Measurements from ENCODE around the gene CD300E. TPM values are rescaled to one million over a fixed set of nuclear protein-coding genes. Genes with fewer than 3 reads are reported as not detected.

CD300E gene
- total RNA-seq, 1 experiment from 2014 or later: not detected

DNA sequence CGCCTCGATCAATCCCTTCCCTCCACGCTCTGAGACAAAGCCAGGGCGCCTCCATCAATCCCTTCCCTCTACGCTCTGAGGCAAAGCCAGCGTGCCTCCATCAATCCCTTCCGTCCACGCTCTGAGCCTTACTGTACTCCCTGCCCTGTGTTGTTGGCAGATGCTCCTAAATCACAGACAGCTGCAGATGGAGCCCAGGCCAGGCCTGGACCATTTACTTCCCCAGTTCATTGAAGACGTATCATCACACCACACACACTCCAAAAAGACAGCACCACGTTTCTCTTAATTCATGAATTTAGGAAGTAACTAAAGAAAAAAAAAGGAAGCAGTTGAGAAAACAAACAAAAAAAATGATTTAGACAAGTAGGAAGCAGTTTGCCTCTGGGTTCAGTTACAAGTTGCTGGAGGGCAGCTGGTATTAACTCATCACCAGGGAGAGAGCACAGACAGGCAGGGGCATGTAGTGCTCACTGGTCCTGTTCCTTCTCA is 24.0 kb downstream of the CD300E start:
- Histone ChIP-seq H3K9me3 (ENCODE audit: control insufficient read depth in 1 of 2, insufficient read depth in 1 of 2, low read depth in 1 of 2, low read length in 2 of 2) (no peaks in the 10 kb centered on the region), H3K4me1 (ENCODE audit: control insufficient read depth in 1 of 2, insufficient read depth in 2 of 2, low read length in 2 of 2) (no peaks in the 10 kb centered on the region), H3K4me3 (replicated peaks in 1 of 2; ENCODE audit: low read depth in 1 of 2, low read length in 2 of 2) (no peak overlapping the region), H2AFZ (ENCODE audit: low read depth, low read length, poor library complexity, severe bottlenecking) (no peak overlapping the region), H4K20me1 (ENCODE audit: insufficient read depth) (no peaks in the 10 kb centered on the region), H3K9me2 (ENCODE audit: insufficient read depth) (no peaks in the 10 kb centered on the region), H3K27ac (ENCODE audit: low read depth, low read length) (no peak overlapping the region), H3K27me3 (ENCODE audit: insufficient read depth, low read length) (peaks cover 80% of the 10 kb centered on the region), H3K36me3 (ENCODE audit: control insufficient read depth in 1 of 2, insufficient read depth in 2 of 2, low read length in 2 of 2) (no peaks in the 10 kb centered on the region), H3K79me2 (ENCODE audit: insufficient read depth, low read length) (no peaks in the 10 kb centered on the region), H3K9ac (ENCODE audit: low read length) (no peak overlapping the region), H3K4me2 (ENCODE audit: low read length) (no peak overlapping the region)
- TF ChIP-seq, protein P1, sequence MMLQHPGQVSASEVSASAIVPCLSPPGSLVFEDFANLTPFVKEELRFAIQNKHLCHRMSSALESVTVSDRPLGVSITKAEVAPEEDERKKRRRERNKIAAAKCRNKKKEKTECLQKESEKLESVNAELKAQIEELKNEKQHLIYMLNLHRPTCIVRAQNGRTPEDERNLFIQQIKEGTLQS (IDR thresholded peaks at IDR 0.05): no peak
- no peak for TF ChIP-seq ELF1 (IDR thresholded peaks at IDR 0.05; ENCODE audit: borderline replicate concordance, low read depth)
- TF ChIP-seq, protein P2, sequence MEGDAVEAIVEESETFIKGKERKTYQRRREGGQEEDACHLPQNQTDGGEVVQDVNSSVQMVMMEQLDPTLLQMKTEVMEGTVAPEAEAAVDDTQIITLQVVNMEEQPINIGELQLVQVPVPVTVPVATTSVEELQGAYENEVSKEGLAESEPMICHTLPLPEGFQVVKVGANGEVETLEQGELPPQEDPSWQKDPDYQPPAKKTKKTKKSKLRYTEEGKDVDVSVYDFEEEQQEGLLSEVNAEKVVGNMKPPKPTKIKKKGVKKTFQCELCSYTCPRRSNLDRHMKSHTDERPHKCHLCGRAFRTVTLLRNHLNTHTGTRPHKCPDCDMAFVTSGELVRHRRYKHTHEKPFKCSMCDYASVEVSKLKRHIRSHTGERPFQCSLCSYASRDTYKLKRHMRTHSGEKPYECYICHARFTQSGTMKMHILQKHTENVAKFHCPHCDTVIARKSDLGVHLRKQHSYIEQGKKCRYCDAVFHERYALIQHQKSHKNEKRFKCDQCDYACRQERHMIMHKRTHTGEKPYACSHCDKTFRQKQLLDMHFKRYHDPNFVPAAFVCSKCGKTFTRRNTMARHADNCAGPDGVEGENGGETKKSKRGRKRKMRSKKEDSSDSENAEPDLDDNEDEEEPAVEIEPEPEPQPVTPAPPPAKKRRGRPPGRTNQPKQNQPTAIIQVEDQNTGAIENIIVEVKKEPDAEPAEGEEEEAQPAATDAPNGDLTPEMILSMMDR (IDR thresholded peaks at IDR 0.05 in 2 of 3, conservative IDR thresholded peaks at IDR 0.05 in 1 of 3; ENCODE audit: borderline replicate concordance in 1 of 3, insufficient read depth in 1 of 3, low read depth in 2 of 3, low read length in 2 of 3): no peak
- TF ChIP-seq, protein P3, sequence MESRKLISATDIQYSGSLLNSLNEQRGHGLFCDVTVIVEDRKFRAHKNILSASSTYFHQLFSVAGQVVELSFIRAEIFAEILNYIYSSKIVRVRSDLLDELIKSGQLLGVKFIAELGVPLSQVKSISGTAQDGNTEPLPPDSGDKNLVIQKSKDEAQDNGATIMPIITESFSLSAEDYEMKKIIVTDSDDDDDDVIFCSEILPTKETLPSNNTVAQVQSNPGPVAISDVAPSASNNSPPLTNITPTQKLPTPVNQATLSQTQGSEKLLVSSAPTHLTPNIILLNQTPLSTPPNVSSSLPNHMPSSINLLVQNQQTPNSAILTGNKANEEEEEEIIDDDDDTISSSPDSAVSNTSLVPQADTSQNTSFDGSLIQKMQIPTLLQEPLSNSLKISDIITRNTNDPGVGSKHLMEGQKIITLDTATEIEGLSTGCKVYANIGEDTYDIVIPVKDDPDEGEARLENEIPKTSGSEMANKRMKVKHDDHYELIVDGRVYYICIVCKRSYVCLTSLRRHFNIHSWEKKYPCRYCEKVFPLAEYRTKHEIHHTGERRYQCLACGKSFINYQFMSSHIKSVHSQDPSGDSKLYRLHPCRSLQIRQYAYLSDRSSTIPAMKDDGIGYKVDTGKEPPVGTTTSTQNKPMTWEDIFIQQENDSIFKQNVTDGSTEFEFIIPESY (IDR thresholded peaks at IDR 0.05; ENCODE audit: extremely low read depth, insufficient replicate concordance, low read length): no peak
- no peak for TF ChIP-seq SIN3A (IDR thresholded peaks at IDR 0.05; ENCODE audit: low read depth)
- TF ChIP-seq JUND (IDR thresholded peaks at IDR 0.05): no peak
- no peak for TF ChIP-seq POLR2AphosphoS5 (IDR thresholded peaks at IDR 0.05; ENCODE audit: low read depth, low read length)
- no peak for TF ChIP-seq EZH2phosphoT487 (IDR thresholded peaks at IDR 0.05; ENCODE audit: borderline replicate concordance)
- TF ChIP-seq YY1 (IDR thresholded peaks at IDR 0.05; ENCODE audit: extremely low read depth, insufficient replicate concordance, low read depth, low read length): no peak
- TF ChIP-seq ZFX (IDR thresholded peaks at IDR 0.05): no peak
- TF ChIP-seq MAX (IDR thresholded peaks at IDR 0.05): no peak
- DNase-seq (ENCODE audit: low read depth, low spot score) (no peak), ATAC-seq (no peak)
- CTCF ChIA-PET: no interaction called here
- BruUV-seq (replicated peaks): no TSS peak
- POLR2A ChIA-PET: no interaction called here
- intact Hi-C loops (cut with micrococcal nuclease): no loop called here
- RAD21 ChIA-PET (ENCODE audit: low non-redundant PET in 1 of 2, low total read pairs in 2 of 2, uncharacterized antibody in 2 of 2, unreplicated experiment in 2 of 2): no interaction called here

All from HCT116 (cell line).